NT2/D1 (cell line): ENCODE measurements around the gene ITIH5.

ENCODE experiments used
- SUZ12 ChIP-seq: IDR thresholded peaks from 2 replicates; pipeline ENCODE4 v1.6.1; 2011; ENCODE audit not compliant: insufficient read length, insufficient read depth; ENCODE audit errors: extremely low read depth
- YY1 ChIP-seq: IDR thresholded peaks from 2 replicates; pipeline ENCODE4 v1.6.1; 2011; ENCODE audit not compliant: insufficient read length, insufficient read depth

- TF ChIP-seq SUZ12 (no peak), YY1 (no peak)
These were observed 133.9 kb downstream of the ITIH5 start for GRCh38 chr10:7532723-7533498.
